Neural progenitor cell (in vitro differentiated cells): Measurements from ENCODE around the gene SOHLH2.

Source experiments
- EZH2 ChIP-seq: fragments of 200-600 bp; sonication (generic); IDR thresholded peaks from 2 replicates; pipeline ENCODE4 v1.6.1; 2017; ENCODE audit warnings: antibody characterized with exemption, mild to moderate bottlenecking, moderate library complexity
- TF ChIP-seq, protein P1 (sequence below): fragments of 200-600 bp; sonication (generic); IDR thresholded peaks from 2 replicates; pipeline ENCODE4 v1.5.1; 2017; ENCODE audit warnings: antibody characterized with exemption, mild to moderate bottlenecking

DNA sequence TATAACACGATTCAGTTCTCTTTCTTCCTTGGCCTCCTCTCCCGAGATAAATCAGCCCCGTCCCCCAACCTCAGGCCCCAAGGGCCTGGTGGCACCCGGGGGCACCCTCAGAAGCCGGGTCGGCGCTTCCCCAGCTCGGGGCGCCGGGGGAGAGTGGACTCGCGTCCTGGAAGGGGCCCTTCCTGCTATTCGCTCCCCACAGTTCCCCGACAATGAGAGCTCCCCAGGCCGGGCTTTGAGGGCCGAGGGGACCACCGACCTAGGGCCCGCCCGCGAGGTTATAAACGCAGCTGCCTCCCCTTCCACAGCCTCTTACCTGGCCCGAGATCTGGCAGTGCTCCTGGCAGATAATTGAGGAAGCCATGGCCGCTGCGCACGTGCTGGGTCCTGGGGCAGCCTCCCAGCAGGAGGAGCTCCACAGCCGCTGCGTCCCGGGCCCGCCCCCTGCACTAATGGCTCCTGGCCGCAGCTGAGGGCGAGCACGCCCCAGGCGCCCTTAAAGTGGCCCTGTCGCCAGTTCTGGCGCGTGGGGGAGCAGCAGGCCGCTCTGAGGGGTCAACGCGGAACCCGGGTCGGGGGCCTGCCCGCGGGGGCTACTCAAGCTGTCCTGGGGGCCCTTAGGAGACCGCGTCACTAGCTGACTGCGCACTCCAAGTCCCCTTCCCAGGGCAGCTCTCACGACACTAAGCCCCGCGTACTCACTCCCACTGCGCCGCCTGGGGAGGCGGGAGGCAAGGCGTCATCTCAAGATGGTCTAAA is at the start of gene SOHLH2:
- TF ChIP-seq, protein P1, sequence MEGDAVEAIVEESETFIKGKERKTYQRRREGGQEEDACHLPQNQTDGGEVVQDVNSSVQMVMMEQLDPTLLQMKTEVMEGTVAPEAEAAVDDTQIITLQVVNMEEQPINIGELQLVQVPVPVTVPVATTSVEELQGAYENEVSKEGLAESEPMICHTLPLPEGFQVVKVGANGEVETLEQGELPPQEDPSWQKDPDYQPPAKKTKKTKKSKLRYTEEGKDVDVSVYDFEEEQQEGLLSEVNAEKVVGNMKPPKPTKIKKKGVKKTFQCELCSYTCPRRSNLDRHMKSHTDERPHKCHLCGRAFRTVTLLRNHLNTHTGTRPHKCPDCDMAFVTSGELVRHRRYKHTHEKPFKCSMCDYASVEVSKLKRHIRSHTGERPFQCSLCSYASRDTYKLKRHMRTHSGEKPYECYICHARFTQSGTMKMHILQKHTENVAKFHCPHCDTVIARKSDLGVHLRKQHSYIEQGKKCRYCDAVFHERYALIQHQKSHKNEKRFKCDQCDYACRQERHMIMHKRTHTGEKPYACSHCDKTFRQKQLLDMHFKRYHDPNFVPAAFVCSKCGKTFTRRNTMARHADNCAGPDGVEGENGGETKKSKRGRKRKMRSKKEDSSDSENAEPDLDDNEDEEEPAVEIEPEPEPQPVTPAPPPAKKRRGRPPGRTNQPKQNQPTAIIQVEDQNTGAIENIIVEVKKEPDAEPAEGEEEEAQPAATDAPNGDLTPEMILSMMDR: no peak
- TF ChIP-seq EZH2: no peak
